Stimulated activated CD8-positive, alpha-beta memory T cell treated with anti-CD3 and anti-CD28 coated beads, Interleukin-7, amount 100 ng/mL, for 4 hours (primary cell): Measurements from ENCODE around the gene UCP2.
"Not testable (repeated sequence)": the region's sequence is repeated elsewhere in the genome, so short reads cannot be mapped to it uniquely, and the experiment has no call there.

Source experiments
- DNase-seq, 2 donors: peaks; one replicate each; pipeline ENCODE4 v3.0.0-alpha.2; 2020; ENCODE audit warnings: low read depth in 2 of 2

UCP2 gene

DNA sequence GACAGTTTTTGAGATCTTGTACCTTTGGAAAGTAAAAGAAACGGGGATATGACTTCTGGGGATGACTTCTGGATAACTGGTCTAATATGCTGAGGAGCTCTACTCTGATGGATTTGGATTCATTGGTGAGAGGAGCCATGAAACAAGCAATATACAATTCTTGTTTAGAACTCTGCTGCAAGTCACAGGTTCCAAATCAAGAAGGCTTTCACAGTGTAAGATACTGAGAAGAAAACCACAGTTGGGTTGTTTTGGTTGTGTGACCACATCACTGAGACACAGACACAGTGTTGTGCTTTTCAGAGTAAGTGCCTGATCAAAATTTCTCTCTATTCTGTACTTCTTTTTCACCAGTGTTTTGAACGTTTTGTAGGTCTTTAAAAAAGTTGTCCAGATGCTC, 13.1 kb upstream of the UCP2 start:
- DNase-seq = no peak

- DNase-seq = no peak
These were observed 12.6 kb upstream of the UCP2 start for GRCh38 chr11:73995247-73995646.

GRCh38 chr11:73991471-73992006, 8.9 kb upstream of the UCP2 start:
- DNase-seq = no peak

DNA sequence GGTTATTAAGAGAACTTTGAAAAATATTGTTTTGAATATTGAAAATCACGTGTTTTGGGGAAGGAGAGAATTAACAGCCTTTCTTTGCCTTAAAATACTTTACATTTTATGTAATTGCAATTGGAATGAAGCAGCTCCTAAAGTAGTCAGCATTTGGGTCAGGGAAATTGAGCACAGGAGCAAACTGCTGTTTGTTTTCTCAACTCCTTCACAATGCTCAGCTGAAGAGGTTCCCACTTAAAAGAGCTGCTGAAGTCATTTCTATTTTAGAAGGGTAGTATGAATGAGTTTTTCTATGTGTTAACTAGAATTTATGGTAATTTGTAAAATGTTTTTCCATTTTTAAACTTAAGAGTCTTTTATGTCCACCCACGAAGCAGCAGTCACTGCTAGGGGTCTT, 8.1 kb upstream of the UCP2 start:
- DNase-seq = no peak

DNA sequence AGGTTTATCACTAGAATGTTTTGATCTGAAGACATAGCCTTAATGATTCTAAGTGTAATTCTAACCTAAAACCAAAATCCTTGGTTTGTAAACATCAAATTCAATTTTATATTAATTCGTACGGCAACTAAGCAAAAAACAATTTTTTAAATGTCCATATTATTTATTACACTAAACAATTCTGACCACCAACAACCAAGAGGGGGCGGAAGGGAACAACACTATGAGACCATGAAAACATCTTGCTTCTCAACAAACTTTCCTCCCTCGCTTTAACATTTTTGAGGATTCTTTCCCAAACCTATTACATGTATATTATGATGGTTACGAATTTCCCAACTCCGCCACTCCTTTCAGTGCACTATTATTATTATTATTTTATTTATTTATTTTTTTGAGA, 6.5 kb upstream of the UCP2 start:
- no peak for DNase-seq

- no peak for DNase-seq
These were observed 5.6 kb upstream of the UCP2 start for GRCh38 chr11:73988227-73988626.

GRCh38 chr11:73985661-73986060, 3.0 kb upstream of the UCP2 start:
- DNase-seq = not testable (repeated sequence)

DNA sequence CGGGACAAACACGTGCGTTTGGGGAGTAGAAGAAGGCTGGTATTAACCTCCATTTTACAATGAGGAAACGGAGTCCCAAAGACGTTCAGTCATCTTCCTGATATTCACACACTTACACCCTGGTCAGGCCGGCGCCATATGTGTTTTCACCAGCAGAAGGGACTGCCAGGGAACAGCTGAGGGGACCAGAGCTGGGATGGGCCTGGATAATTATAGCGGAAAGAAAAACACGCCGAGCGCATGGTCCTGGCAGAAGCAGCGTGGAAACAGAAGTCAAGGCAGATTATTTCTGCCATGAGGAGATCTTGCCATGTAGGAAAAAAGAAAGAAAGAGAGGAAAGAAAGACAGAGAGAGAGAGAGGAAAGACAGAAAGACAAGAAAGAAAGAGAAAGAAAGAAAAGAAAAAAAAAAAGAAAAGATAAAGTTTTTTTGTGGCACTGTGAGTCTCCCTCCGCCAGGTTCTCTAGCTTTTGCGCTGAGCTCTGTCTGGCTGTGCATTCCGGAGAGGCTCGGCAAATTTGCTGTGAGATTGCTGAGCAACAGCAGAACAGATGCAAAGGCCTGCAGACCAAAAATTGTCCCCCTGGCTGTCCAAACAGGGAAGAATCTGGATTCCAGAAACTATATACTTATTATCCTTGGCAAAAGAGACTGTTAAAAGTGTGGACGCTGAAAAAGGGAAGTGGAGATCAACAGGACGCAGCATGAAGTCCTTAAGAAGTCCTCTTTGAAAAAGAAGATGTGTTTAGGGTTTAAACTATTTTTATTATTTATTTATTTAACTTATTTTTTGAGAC, 1.3 kb upstream of the UCP2 start:
- DNase-seq = no peak

DNA sequence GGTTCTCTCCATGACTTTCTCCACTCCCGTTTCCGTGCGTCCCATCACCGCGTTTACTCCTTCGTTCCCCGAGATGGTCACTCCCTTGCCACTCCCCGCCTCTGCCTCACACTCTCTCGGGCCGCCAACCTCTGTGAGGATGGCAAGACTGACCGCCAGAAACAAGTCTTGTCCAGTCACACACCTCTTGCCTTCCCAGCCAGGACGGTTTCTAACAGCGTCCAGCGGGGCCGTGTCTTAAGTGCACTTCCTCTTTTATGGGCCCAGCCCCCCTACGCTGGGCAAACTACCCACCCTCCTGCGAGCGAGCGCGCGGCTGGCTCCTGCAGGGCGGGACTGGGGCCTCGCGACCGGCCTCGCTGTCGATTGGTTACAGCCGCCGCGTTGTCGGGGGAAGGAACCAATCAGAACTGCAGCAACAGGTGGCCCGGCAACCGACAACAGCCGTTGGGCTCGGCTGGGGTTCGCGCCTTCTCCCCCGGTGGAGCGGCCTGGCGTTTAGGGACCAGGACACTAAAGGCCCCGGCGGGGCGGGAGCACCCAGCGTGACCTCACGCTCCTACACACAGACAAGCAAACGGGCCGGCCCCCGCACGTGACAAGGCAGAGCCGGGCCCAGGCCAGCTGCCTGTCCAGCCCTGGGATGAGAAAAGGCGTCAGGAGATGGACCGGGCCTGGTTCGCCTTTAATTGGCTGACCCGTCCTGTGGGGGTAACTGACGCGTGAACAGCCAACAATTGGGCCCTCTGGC, 522 bp upstream of the UCP2 start:
- DNase-seq = peak; percentile 87 to 91

- DNase-seq = no peak
These were observed 1.4 kb downstream of the UCP2 start for GRCh38 chr11:73981051-73981805.

- peak; percentile 58 to 63 for DNase-seq
These were observed 2.4 kb downstream of the UCP2 start for GRCh38 chr11:73980001-73980961.

- DNase-seq = no peak
These were observed 4.0 kb downstream of the UCP2 start for GRCh38 chr11:73978576-73979086.

GRCh38 chr11:73977856-73978519, 4.7 kb downstream of the UCP2 start:
- DNase-seq = no peak

- no peak for DNase-seq
These were observed 6.0 kb downstream of the UCP2 start for GRCh38 chr11:73976451-73977151.

DNA sequence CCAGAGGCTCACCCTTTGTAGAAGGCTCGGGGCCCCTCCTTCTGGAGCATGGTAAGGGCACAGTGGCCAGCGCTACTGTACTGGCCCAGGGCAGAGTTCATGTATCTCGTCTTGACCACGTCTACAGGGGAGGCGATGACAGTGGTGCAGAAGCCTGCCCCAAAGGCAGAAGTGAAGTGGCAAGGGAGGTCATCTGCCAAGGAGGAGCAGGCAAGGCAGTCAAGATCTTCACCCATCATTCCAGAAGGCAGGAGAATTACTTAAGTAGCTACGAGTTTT, 7.2 kb downstream of the UCP2 start:
- DNase-seq = no peak

GRCh38 chr11:73974604-73975478, 7.8 kb downstream of the UCP2 start:
- DNase-seq = no peak

GRCh38 chr11:73972620-73973449, 9.8 kb downstream of the UCP2 start:
- DNase-seq = no peak

DNA sequence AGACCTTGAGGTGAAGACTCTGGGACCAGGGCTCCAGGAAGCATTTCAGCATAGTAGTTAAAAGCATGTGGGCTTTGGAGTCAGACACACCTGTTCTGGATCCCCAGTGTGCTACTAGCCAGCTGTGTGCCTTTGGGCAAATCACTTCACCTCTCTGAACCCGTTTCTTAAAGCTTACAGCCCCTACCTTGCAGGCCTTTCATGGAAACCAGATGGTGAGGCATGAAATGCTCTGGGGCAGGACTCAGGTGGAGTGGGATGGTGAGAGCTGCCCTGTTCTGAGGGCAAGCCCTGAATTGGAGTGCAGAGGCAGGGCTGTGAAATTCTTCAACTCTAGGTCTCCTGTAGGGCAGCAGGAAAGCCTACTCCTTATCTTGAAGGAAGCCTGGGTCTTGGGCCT, 10.5 kb downstream of the UCP2 start:
- no peak for DNase-seq
